GM10266 (cell line): ENCODE data around the gene TOP1.

Experiments used
- DNase-seq: peaks from one replicate; pipeline ENCODE4 v3.0.0; 2012; ENCODE audit errors: extremely low spot score
- CTCF ChIP-seq: IDR thresholded peaks from 2 replicates; pipeline ENCODE4 v1.5.1; 2012; ENCODE audit warnings: mild to moderate bottlenecking, low read depth; ENCODE audit not compliant: control insufficient read depth, insufficient read depth; ENCODE audit errors: missing control alignments

TOP1 gene

DNA sequence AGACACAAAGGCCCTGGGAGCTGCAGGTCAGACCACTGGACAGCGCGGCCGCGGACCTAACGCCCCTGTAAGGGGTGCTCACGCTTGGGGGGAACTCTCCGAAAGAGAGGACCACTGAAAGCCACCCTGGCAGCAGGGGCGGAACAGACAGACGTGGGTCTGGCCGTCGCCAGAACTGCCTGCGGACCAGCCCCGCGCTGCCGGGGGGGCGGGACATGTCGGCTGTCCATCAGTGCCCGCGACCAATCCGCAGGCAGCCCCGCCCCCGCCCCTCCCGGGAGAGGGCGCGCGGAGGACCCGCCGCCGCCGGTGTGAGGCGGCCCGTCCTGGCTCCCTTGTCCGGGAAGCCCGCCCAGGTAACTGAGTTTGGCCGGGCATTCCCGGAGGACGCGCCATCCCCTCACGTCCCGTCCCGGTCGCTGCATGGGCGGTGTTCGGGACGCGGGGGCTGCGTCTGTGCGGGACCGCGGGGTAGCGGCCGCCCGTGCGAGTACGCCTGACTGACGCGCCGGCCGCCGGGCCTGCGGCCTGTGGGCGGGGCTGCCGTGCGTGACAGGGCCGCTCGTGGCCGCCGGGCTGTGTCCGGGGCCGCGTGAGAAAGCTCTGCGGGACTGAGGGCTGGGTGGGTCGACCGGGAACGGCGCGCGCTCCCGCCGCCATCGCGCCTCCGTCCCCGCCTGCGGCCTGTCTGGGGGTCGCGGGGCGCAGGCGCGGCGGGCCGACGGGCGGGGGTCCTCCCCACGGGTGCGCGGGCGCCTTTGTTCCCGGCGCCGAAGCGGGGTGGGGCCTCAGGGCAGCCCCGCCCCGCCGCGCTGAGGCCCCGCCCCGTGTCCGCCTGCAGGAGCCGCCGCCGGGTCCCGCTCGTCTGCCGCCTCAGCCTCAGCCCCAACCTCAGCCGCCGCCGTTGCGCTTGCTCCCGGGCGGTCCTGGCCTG, 108.3 kb downstream of the TOP1 start, which contains the start of gene PLCG1:
TSS of gene PLCG1 (plus strand) at position 864 of the 934 bp plus-strand sequence. CDS start 99 bp downstream, outside the sequence.
- no peak for TF ChIP-seq CTCF
- peak; percentile 96 for DNase-seq

GRCh38 chr20:41137614-41138474, 109.2 kb downstream of the TOP1 start:
- peak; percentile 80 for DNase-seq
- no peak for TF ChIP-seq CTCF

- no peak for TF ChIP-seq CTCF
- peak; percentile 53 for DNase-seq
Observed at GRCh38 chr20:41138475-41139226, 110.0 kb downstream of the TOP1 start.

GRCh38 chr20:41139227-41140093, 110.8 kb downstream of the TOP1 start:
- DNase-seq = no peak
- TF ChIP-seq CTCF = no peak

- DNase-seq = no peak
- TF ChIP-seq CTCF = no peak
Observed at GRCh38 chr20:41140226-41141133, 111.9 kb downstream of the TOP1 start.
